Upper lobe of left lung (tissue), 6 donors: ENCODE measurements around the gene FAXDC2. TPM values are rescaled to one million over a fixed set of nuclear protein-coding genes. Genes with fewer than 3 reads are reported as not detected.
A peak's percentile ranks its signal among the peaks of the same experiment; 100 is the strongest.

Source experiments
- ATAC-seq, 2 donors: fragments of 200-7000 bp; cut with Tn5 transposase; one replicate each; pipeline ENCODE4 v1.9.1; 2022; ENCODE audit warnings: mild to moderate bottlenecking in 2 of 2, moderate library complexity in 2 of 2; ENCODE audit not compliant: low FRiP score in 2 of 2
- DNase-seq, 2 donors: peaks; one replicate each; pipeline ENCODE4 v3.0.0-alpha.2; 2019 to 2020
- H3K27ac ChIP-seq, 4 donors: fragments of 200-600 bp; sonication (generic); one replicate each; pipeline ENCODE4 v1.5.1; 2016 to 2019
- H3K27me3 ChIP-seq, 4 donors: fragments of 200-600 bp; sonication (generic); one replicate each; pipeline ENCODE4 v1.5.1; 2017 to 2019
- H3K36me3 ChIP-seq, 4 donors: fragments of 200-600 bp; sonication (generic); one replicate each; pipeline ENCODE4 v1.5.1; 2016 to 2019
- H3K4me1 ChIP-seq, 4 donors: fragments of 200-600 bp; sonication (generic); one replicate each; pipeline ENCODE4 v1.5.1; 2018 to 2019
- H3K4me3 ChIP-seq, 4 donors: fragments of 200-600 bp; sonication (generic); one replicate each; pipeline ENCODE4 v1.5.1; 2017 to 2019; ENCODE audit warnings: mild to moderate bottlenecking in 2 of 4, moderate library complexity in 1 of 4
- H3K9me3 ChIP-seq, 4 donors: fragments of 200-600 bp; sonication (generic); one replicate each; pipeline ENCODE4 v1.5.1; 2018 to 2019
- CTCF ChIP-seq, 6 experiments: fragments of 450-650 bp in 4 of 6; fragments of 200-600 bp in 2 of 6; sonication (generic) in 2 of 6; IDR thresholded peaks; one replicate each; pipeline ENCODE4 v1.5.1; 2016 to 2019; ENCODE audit warnings: antibody characterized with exemption in 6 of 6
- EP300 ChIP-seq, 4 donors: sonication (generic); formaldehyde crosslinking; IDR thresholded peaks; one replicate each; pipeline ENCODE4 v1.5.1; 2017; ENCODE audit warnings: antibody characterized with exemption in 4 of 4, control low read depth in 2 of 4
- POLR2A ChIP-seq, 4 donors: fragments of 450-650 bp; IDR thresholded peaks; one replicate each; pipeline ENCODE4 v1.5.1; 2016 to 2017; ENCODE audit warnings: antibody characterized with exemption in 4 of 4, mild to moderate bottlenecking in 2 of 4
- POLR2AphosphoS5 ChIP-seq, 2 donors: sonication (generic); formaldehyde crosslinking; IDR thresholded peaks; one replicate each; pipeline ENCODE4 v1.5.1; 2017; ENCODE audit warnings: antibody characterized with exemption in 2 of 2
- WGBS, 2 donors: methylation state at CpG; one replicate each; pipeline ENCODE4 v1.1.5; 2017 to 2018; 5-methylcytosine and 5-hydroxymethylcytosine counted together
- total RNA-seq, 6 donors: library from RNA; depleted of rRNA in 4 of 6; stranded (reverse); fragments of >200 nt in 4 of 6; gene quantifications; one replicate each; pipeline versions ENCODE4 v1.1.0 to v1.2.1, GENCODE V29; 2016 to 2021
- donor health status: DM: no; HTN: no; CAD: no; lungs with moderate emphysema.
- donor health status: DM: no; HTN: yes; CAD: no; lungs with severe emphysema.

The FAXDC2 gene, protein sequence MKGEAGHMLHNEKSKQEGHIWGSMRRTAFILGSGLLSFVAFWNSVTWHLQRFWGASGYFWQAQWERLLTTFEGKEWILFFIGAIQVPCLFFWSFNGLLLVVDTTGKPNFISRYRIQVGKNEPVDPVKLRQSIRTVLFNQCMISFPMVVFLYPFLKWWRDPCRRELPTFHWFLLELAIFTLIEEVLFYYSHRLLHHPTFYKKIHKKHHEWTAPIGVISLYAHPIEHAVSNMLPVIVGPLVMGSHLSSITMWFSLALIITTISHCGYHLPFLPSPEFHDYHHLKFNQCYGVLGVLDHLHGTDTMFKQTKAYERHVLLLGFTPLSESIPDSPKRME
- total RNA-seq = 100 to 1,000 TPM in 1 of 6 donors, 10 to 100 TPM in 5; 41.7 to 147 (median 60.2) TPM

- H3K36me3 ChIP-seq = no peaks in the 10 kb centered on the region
Observed at GRCh38 chr5:154850255-154851062, at the start of gene FAXDC2. Gene FAXDC2 (minus strand): TSS chr5:154850603. CDS start chr5:154838178, 12,425 bp downstream.

DNA sequence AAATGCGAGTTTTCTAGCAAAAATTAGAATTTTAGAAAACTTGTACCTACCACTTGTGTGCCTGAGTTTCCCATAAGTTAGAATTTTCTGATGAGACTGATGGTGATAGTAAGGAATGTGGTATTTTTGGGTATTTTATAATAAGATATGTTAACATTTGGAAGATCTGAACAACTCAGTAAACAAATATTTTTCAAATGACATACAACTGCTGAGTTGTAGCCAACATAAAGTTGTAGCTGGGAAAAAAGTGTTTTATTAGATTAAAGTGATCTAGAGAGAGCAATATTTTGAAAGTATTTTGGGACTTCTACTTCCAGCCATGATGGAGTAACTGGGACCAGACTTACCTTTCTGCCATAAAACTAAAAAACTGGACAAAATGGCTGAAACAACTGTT, 49.7 kb upstream of the FAXDC2 start:
- no peaks in the 10 kb centered on the region for H3K27me3 ChIP-seq
- TF ChIP-seq EP300 (IDR thresholded peaks at IDR 0.05) = no peak
- ATAC-seq (no peak), DNase-seq (no peak)
- 76 to 80% methylated on average over 1 of the region's 1 CpG for WGBS, 2 donors
- H3K4me1 ChIP-seq = peaks cover 12 to 24% (median 21%) of the 10 kb centered on the region in 4 donors
- H3K27ac ChIP-seq = peak overlapping the region; percentile 65 to 87 (median 74)
- no peaks in the 10 kb centered on the region for H3K9me3 ChIP-seq
- no peak overlapping the region for H3K4me3 ChIP-seq
- H3K36me3 ChIP-seq = peaks cover 3 to 87% (median 41%) of the 10 kb centered on the region in 4 donors

More at GRCh38 chr5:154850255-154851062, at the start of gene FAXDC2:
- Histone ChIP-seq H3K4me1 (peaks cover 18 to 49% (median 34%) of the 10 kb centered on the region in 4 donors), H3K27me3 (no peaks in the 10 kb centered on the region), H3K4me3 (peak within 1 kb of the TSS; percentile 37 to 63 (median 56)), H3K27ac (peak within 1 kb of the TSS; percentile 54 to 86 (median 76)), H3K9me3 (no peaks in the 10 kb centered on the region)
- ATAC-seq (peak; percentile 95 to 98), DNase-seq (peak in 1 of 2 donors; percentile 84)
- TF ChIP-seq POLR2AphosphoS5 (IDR thresholded peaks at IDR 0.05) (peak in 1 of 2 donors; percentile 82), EP300 (IDR thresholded peaks at IDR 0.05) (no peak), POLR2A (IDR thresholded peaks at IDR 0.05) (peak in 2 of 4 donors; percentile 46 to 77), CTCF (IDR thresholded peaks at IDR 0.05) (no peak)
- WGBS, 2 donors = 2 to 5% methylated on average over 11 of the region's 11 CpGs

GRCh38 chr5:154899151-154899816, 48.9 kb upstream of the FAXDC2 start:
- WGBS, 2 donors = 54 to 58% methylated on average over 9 of the region's 9 CpGs
- H3K9me3 ChIP-seq = no peaks in the 10 kb centered on the region
- H3K27me3 ChIP-seq = no peaks in the 10 kb centered on the region
- peak overlapping the region; percentile 65 to 87 (median 74) for H3K27ac ChIP-seq
- H3K4me1 ChIP-seq = peaks cover 12 to 24% (median 21%) of the 10 kb centered on the region in 4 donors
- peak; percentile 52 to 59 for DNase-seq
- peaks cover 3 to 87% (median 41%) of the 10 kb centered on the region in 4 donors for H3K36me3 ChIP-seq
- TF ChIP-seq POLR2A (IDR thresholded peaks at IDR 0.05) (peak in 1 of 4 donors; percentile 47), EP300 (IDR thresholded peaks at IDR 0.05) (no peak), CTCF (IDR thresholded peaks at IDR 0.05) (no peak), POLR2AphosphoS5 (IDR thresholded peaks at IDR 0.05) (peak in 1 of 2 donors; percentile 21)
- peak; percentile 62 to 68 for ATAC-seq
- H3K4me3 ChIP-seq = peak overlapping the region in 2 of 4 donors; percentile 29 to 34

DNA sequence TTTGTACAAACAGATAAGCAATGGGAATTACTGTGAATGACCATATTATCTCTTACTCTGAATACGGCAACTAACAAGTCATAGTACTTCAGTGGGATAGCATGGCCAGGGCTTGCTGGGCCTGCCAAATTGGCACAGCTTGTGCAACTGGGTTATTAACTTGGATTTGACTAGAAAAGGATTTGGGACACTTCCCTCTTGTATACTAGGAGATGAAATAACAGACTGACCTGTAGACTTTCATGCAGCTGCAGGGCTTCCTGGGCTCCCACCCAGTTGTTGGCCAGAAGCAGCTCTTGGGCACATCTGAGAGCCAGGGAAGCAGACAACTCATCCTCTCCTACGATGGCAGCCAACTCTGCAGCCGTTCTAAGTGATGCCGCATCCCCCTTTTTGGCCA, 47.8 kb upstream of the FAXDC2 start:
- TF ChIP-seq POLR2A (IDR thresholded peaks at IDR 0.05) (no peak), POLR2AphosphoS5 (IDR thresholded peaks at IDR 0.05) (no peak), CTCF (IDR thresholded peaks at IDR 0.05) (no peak), EP300 (IDR thresholded peaks at IDR 0.05) (no peak)
- DNase-seq (no peak), ATAC-seq (no peak)
- Histone ChIP-seq H3K27ac (peak overlapping the region in 3 of 4 donors; percentile 65 to 81 (median 67)), H3K4me1 (peaks cover 12 to 24% (median 21%) of the 10 kb centered on the region in 4 donors), H3K4me3 (peak overlapping the region in 2 of 4 donors; percentile 29 to 34), H3K9me3 (no peaks in the 10 kb centered on the region), H3K36me3 (peaks cover 3 to 87% (median 40%) of the 10 kb centered on the region in 4 donors), H3K27me3 (no peaks in the 10 kb centered on the region)
- WGBS, 2 donors = 72 to 97% methylated on average over 4 of the region's 4 CpGs
